Measurements from ENCODE around the gene GPC5.

Gene GPC5

DNA sequence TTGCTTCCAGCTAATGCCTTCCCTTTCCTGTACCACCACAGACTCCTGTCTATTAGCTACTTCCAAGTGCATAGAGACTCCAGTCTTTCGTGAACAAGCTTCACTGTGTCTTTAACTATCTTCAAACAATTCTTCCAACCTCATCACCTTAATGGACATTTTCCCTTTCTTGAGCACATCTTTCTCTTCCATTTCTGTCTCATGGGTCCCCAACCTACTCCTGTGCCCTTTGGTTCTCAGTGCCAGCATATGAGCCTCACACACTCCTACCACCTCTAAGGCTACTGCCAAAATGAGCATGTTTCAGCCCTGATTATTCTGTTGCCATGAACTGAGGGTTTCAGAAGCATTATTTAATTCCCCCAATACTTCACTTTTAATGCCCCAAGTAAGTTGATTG is 360.3 kb downstream of the GPC5 start:
- no peak for DNase-seq (ENCODE audit: low spot score)
- TF ChIP-seq, protein P1, sequence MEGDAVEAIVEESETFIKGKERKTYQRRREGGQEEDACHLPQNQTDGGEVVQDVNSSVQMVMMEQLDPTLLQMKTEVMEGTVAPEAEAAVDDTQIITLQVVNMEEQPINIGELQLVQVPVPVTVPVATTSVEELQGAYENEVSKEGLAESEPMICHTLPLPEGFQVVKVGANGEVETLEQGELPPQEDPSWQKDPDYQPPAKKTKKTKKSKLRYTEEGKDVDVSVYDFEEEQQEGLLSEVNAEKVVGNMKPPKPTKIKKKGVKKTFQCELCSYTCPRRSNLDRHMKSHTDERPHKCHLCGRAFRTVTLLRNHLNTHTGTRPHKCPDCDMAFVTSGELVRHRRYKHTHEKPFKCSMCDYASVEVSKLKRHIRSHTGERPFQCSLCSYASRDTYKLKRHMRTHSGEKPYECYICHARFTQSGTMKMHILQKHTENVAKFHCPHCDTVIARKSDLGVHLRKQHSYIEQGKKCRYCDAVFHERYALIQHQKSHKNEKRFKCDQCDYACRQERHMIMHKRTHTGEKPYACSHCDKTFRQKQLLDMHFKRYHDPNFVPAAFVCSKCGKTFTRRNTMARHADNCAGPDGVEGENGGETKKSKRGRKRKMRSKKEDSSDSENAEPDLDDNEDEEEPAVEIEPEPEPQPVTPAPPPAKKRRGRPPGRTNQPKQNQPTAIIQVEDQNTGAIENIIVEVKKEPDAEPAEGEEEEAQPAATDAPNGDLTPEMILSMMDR (IDR thresholded peaks at IDR 0.05; ENCODE audit: extremely low read depth, missing control alignments), result no peak

DNA sequence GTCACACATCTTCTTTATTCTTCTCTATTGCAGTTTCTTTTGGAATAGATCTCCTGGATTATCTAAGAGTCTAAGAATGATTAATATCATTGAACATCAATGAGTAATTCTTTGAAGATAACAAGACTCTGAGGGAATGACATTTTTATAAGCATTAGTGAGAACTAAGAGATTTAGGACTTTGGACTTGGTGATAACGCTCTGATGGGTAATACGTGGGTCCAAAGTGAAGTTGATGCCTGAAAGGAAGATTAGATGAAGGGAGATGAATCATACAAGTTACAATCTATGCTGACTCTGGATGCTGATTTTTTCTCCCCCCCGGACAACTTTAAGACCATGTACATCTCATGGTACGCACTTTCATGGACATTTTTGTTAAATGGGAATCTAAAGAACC is 364.5 kb downstream of the GPC5 start:
- no peak for DNase-seq (ENCODE audit: low spot score)
- TF ChIP-seq, protein P1 (IDR thresholded peaks at IDR 0.05; ENCODE audit: extremely low read depth, missing control alignments), result no peak

DNA sequence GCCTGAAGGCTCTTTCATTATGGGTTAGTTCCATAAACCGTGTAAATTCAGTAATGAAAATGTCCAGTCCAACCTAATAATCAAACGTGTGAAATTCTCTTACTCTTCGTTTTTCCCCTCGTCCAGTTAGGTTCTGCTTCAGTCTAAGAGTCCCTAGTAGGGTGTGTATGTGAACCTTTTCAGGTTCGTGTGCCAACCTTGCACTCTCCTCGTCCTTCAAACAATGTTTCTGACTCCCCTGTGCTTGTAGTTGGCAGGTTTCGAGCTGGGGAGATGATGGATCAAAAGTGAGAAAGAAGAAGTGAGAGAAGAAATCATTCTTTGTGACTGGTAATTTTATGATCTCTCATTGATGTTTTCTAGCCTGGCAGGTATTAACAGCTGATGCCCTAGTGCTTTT is 366.1 kb downstream of the GPC5 start:
- TF ChIP-seq, protein P1 (IDR thresholded peaks at IDR 0.05; ENCODE audit: extremely low read depth, missing control alignments), result no peak
- no peak for DNase-seq (ENCODE audit: low spot score)

DNA sequence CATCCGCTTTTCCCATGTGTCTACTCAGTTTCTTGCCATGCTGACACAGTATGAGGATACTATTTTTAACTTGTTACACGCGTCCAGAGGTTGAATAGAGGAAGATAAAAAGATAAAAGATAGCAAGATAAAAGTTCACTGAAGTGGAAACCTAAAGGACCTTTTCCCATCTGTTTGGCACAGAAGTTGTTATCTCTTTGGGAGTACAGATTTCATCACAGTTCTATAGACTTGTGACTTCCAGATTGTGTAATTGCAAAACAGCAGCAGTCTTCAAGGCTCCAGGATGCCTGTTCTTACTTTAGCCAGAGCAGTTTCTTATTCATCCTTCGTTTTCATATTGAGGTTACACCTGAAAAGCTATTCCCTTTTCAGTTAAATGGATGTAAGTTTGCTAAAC is 369.2 kb downstream of the GPC5 start:
- no peak for DNase-seq (ENCODE audit: low spot score)
- TF ChIP-seq, protein P1 (IDR thresholded peaks at IDR 0.05; ENCODE audit: extremely low read depth, missing control alignments), result no peak

DNA sequence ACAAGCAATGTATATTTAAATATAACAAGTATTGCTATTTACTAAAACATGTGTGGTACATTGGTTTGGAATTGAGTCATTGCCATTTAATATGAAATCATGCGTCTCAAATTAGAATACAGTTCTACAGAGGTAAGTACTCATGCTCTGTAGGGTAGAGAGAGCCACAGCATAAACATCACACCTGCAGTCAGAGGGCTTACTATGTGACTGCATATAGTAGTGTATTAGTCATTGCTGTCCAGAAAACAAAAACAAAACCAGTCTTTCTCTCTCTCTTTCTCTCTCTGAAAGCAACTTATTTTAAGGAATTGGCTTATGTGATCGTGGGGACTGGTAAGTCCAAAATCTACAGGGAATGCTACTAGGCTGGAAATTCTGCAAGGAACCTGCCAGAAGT is 370.3 kb downstream of the GPC5 start:
- TF ChIP-seq, protein P1 (IDR thresholded peaks at IDR 0.05; ENCODE audit: extremely low read depth, missing control alignments), result no peak
- DNase-seq (ENCODE audit: low spot score), result no peak

DNA sequence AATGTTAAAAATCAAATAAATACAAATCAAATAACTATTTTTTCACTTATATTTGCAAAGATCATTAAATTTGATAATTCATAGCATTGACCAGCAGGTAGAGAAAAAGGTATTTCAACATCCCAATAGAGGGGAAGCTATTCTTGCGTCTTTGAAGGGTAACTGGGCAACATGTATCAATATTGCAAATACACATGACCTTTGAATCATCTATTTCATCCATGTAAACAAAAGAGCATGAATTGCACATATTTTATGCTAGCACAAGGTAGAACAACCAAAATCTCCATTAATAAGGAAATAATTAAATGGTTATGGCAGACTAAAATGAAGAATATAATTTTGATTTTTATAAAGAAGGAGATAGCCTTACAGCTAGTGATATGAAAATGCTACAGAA is 372.8 kb downstream of the GPC5 start:
- no peak for DNase-seq (ENCODE audit: low spot score)
- TF ChIP-seq, protein P1 (IDR thresholded peaks at IDR 0.05; ENCODE audit: extremely low read depth, missing control alignments), result no peak

DNA sequence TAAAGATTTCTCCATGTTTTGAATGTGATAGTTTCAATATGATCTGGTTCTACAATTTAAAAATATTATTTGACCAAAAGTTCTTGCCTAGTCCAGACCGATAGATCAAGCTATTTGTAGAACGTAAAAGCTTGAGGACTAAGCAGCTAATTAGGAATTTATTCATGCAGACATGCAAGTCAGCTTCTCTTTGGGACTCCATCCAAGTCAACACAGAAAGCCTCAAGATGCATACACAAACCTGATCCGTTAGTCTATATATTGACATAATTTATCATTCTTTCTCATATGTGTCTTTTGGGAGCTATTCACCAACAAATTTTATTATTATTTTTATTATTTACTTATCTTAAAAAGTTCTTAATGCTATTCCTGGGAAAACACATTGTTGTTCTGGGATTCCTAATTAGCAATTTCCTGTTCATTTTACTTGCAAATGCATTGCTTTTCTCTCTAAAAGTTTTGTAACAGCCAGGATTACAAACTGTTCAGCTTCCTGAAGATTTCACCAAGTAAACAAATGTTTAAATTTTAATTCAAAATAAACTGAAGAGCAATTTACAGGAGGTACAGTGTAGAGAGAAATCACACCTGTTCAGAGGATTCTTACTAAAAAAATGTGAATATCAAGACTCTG is 375.3 kb downstream of the GPC5 start:
- TF ChIP-seq, protein P1 (IDR thresholded peaks at IDR 0.05; ENCODE audit: extremely low read depth, missing control alignments), result no peak
- no peak for DNase-seq (ENCODE audit: low spot score)

Measured in GM20000 (cell line).